ENCODE results near the gene PARD3. TPM values are rescaled to one million over a fixed set of nuclear protein-coding genes. Genes with fewer than 3 reads are reported as not detected.

PARD3 gene
- total RNA-seq, 1 experiment from 2014 or later: 46.3 TPM

- ATAC-seq: peak; percentile 96
- no peaks in the 10 kb centered on the region for H3K36me3 ChIP-seq (ENCODE audit: control insufficient read depth in 1 of 2, insufficient read depth in 2 of 2, low read length in 2 of 2)
- no peaks in the 10 kb centered on the region for H3K9me3 ChIP-seq (ENCODE audit: control insufficient read depth in 1 of 2, insufficient read depth in 1 of 2, low read depth in 1 of 2, low read length in 2 of 2)
- ChIA-PET RAD21 (ENCODE audit: low non-redundant PET in 1 of 2, low total read pairs in 2 of 2, uncharacterized antibody in 2 of 2, unreplicated experiment in 2 of 2) (interaction anchor here (1.1 to 1.6 kb wide), 2 partner anchors 102 to 168 kb away, joined by 3 to 4 read pairs; no protein-coding TSS in a partner anchor), POLR2A (interaction anchor here (1.0 kb wide), 1 partner anchor 9 kb away, joined by 3 read pairs; no protein-coding TSS in a partner anchor), CTCF (interaction anchor here (1.4 kb wide), 2 partner anchors 94 to 171 kb away, joined by 4 to 5 read pairs; no protein-coding TSS in a partner anchor)
- no peak overlapping the region for H3K4me3 ChIP-seq (replicated peaks in 1 of 2; ENCODE audit: low read depth in 1 of 2, low read length in 2 of 2)
- H3K4me2 ChIP-seq (ENCODE audit: low read length): peak overlapping the region; percentile 11; the same call in 1 of the 2 replicates
- H3K27me3 ChIP-seq (ENCODE audit: insufficient read depth, low read length): no peaks in the 10 kb centered on the region
- H4K20me1 ChIP-seq (ENCODE audit: insufficient read depth): no peaks in the 10 kb centered on the region
- BruUV-seq (replicated peaks): no TSS peak
- H3K4me1 ChIP-seq (ENCODE audit: control insufficient read depth in 1 of 2, insufficient read depth in 2 of 2, low read length in 2 of 2): peaks cover 16 to 24% of the 10 kb centered on the region in 2 experiments
- DNase-seq (ENCODE audit: low read depth, low spot score): peak; percentile 48
- no peaks in the 10 kb centered on the region for H3K79me2 ChIP-seq (ENCODE audit: insufficient read depth, low read length)
- intact Hi-C loops (cut with micrococcal nuclease): loop anchor here (5.0 kb wide), 2 partner anchors 104 to 159 kb away; no protein-coding TSS in a partner anchor
- H2AFZ ChIP-seq (ENCODE audit: low read depth, low read length, poor library complexity, severe bottlenecking): peak overlapping the region; percentile 75
- TF ChIP-seq ZFX (IDR thresholded peaks at IDR 0.05): no peak
- TF ChIP-seq RAD21 (IDR thresholded peaks at IDR 0.05; ENCODE audit: low read depth): peak; percentile 66
- peak; percentile 22 to 69 (median 56); a peak in 4 of 6 replicates for TF ChIP-seq CTCF (IDR thresholded peaks at IDR 0.05 in 2 of 3, conservative IDR thresholded peaks at IDR 0.05 in 1 of 3; ENCODE audit: borderline replicate concordance in 1 of 3, insufficient read depth in 1 of 3, low read depth in 2 of 3, low read length in 2 of 3)
- H3K9ac ChIP-seq (ENCODE audit: low read length): no peak overlapping the region
- no peak overlapping the region for H3K27ac ChIP-seq (ENCODE audit: low read depth, low read length)
- no peaks in the 10 kb centered on the region for H3K9me2 ChIP-seq (ENCODE audit: insufficient read depth)
Measured at GRCh38 chr10:34826221-34826620, 11.1 kb upstream of the PARD3 start.

GRCh38 chr10:34825414-34825813 is 10.3 kb upstream of the PARD3 start:
- CTCF ChIA-PET: interaction anchor here (1.4 kb wide), 2 partner anchors 93 to 170 kb away, joined by 4 to 5 read pairs; no protein-coding TSS in a partner anchor
- no peak overlapping the region for H3K4me3 ChIP-seq (replicated peaks in 1 of 2; ENCODE audit: low read depth in 1 of 2, low read length in 2 of 2)
- H3K36me3 ChIP-seq (ENCODE audit: control insufficient read depth in 1 of 2, insufficient read depth in 2 of 2, low read length in 2 of 2): no peaks in the 10 kb centered on the region
- no peaks in the 10 kb centered on the region for H3K9me2 ChIP-seq (ENCODE audit: insufficient read depth)
- POLR2A ChIA-PET: interaction anchor here (1.0 kb wide), 1 partner anchor 8 kb away, joined by 3 read pairs; no protein-coding TSS in a partner anchor
- H4K20me1 ChIP-seq (ENCODE audit: insufficient read depth): no peaks in the 10 kb centered on the region
- H3K4me2 ChIP-seq (ENCODE audit: low read length): no peak overlapping the region
- H3K9me3 ChIP-seq (ENCODE audit: control insufficient read depth in 1 of 2, insufficient read depth in 1 of 2, low read depth in 1 of 2, low read length in 2 of 2): no peaks in the 10 kb centered on the region
- H3K27ac ChIP-seq (ENCODE audit: low read depth, low read length): no peak overlapping the region
- no peak overlapping the region for H2AFZ ChIP-seq (ENCODE audit: low read depth, low read length, poor library complexity, severe bottlenecking)
- H3K4me1 ChIP-seq (ENCODE audit: control insufficient read depth in 1 of 2, insufficient read depth in 2 of 2, low read length in 2 of 2): peaks cover 16 to 24% of the 10 kb centered on the region in 2 experiments
- no peaks in the 10 kb centered on the region for H3K79me2 ChIP-seq (ENCODE audit: insufficient read depth, low read length)
- DNase-seq (ENCODE audit: low read depth, low spot score) (no peak), ATAC-seq (no peak)
- no peak overlapping the region for H3K9ac ChIP-seq (ENCODE audit: low read length)
- no peaks in the 10 kb centered on the region for H3K27me3 ChIP-seq (ENCODE audit: insufficient read depth, low read length)
- intact Hi-C loops (cut with micrococcal nuclease): loop anchor here (5.0 kb wide), 2 partner anchors 103 to 158 kb away; no protein-coding TSS in a partner anchor
- TF ChIP-seq, protein P1, sequence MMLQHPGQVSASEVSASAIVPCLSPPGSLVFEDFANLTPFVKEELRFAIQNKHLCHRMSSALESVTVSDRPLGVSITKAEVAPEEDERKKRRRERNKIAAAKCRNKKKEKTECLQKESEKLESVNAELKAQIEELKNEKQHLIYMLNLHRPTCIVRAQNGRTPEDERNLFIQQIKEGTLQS (IDR thresholded peaks at IDR 0.05): no peak
- no peak for TF ChIP-seq CBX3 (IDR thresholded peaks at IDR 0.05; ENCODE audit: low read depth)
- TF ChIP-seq, protein P2, sequence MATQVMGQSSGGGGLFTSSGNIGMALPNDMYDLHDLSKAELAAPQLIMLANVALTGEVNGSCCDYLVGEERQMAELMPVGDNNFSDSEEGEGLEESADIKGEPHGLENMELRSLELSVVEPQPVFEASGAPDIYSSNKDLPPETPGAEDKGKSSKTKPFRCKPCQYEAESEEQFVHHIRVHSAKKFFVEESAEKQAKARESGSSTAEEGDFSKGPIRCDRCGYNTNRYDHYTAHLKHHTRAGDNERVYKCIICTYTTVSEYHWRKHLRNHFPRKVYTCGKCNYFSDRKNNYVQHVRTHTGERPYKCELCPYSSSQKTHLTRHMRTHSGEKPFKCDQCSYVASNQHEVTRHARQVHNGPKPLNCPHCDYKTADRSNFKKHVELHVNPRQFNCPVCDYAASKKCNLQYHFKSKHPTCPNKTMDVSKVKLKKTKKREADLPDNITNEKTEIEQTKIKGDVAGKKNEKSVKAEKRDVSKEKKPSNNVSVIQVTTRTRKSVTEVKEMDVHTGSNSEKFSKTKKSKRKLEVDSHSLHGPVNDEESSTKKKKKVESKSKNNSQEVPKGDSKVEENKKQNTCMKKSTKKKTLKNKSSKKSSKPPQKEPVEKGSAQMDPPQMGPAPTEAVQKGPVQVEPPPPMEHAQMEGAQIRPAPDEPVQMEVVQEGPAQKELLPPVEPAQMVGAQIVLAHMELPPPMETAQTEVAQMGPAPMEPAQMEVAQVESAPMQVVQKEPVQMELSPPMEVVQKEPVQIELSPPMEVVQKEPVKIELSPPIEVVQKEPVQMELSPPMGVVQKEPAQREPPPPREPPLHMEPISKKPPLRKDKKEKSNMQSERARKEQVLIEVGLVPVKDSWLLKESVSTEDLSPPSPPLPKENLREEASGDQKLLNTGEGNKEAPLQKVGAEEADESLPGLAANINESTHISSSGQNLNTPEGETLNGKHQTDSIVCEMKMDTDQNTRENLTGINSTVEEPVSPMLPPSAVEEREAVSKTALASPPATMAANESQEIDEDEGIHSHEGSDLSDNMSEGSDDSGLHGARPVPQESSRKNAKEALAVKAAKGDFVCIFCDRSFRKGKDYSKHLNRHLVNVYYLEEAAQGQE (IDR thresholded peaks at IDR 0.05; ENCODE audit: low read depth): no peak
- no peak for TF ChIP-seq SP1 (IDR thresholded peaks at IDR 0.05; ENCODE audit: low read depth)
- BruUV-seq (replicated peaks): no TSS peak
- RAD21 ChIA-PET (ENCODE audit: low non-redundant PET in 1 of 2, low total read pairs in 2 of 2, uncharacterized antibody in 2 of 2, unreplicated experiment in 2 of 2): interaction anchor here in 1 of 2 experiments (1.3 to 1.6 kb wide), 2 partner anchors 101 kb away, joined by 3 to 4 read pairs; no protein-coding TSS in a partner anchor

All from HCT116 (cell line).